COLO668 (cell line): ENCODE results near the gene ANKRD6.

Experiments
- DNase-seq: peaks from one replicate; lab custom pipeline; 2025; ENCODE audit not compliant: unreplicated experiment; lab: John Stamatoyannopoulos, UW

Gene ANKRD6

DNA sequence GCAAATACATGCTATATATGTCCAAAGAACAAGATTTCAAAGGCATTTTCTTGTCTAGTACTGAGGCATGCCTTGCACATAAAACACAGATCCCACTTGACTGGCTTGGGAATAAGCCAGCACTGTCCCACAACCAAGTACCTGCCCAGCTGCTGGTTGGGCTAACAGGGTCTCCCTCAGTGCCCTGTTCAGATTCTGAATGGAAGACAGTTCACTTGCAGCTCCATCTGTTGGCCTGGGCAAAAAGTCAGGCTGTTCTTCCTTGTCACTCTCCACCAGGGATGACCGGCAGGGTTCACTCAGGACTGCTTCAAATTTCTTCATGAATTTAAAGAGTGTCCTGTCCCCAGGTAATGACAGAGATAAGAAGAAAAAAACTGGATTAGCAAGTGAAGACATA lies 250.0 kb downstream of the ANKRD6 start:
- DNase-seq = no peak
